Astrocyte (in vitro differentiated cells and primary cell): ENCODE data around the gene ARHGAP4. TPM values are rescaled to one million over a fixed set of nuclear protein-coding genes. Genes with fewer than 3 reads are reported as not detected.

ENCODE experiments used
- DNase-seq: peaks from one replicate; pipeline ENCODE4 v3.0.0-alpha.2; 2010; ENCODE audit warnings: low read depth
- FAIRE-seq: peaks from 2 replicates; lab custom pipeline; 2011; peaks lifted over from hg19 to GRCh38; lab: Jason Lieb, UNC
- H2AFZ ChIP-seq: 2 replicates; pipeline ENCODE4 v1.6.0; 2012; ENCODE audit warnings: low read depth, low read length, inconsistent platforms
- H3K27ac ChIP-seq: 2 replicates; pipeline ENCODE4 v1.5.1; 2011; ENCODE audit warnings: low read depth, low read length, inconsistent platforms
- H3K27me3 ChIP-seq: 2 replicates; pipeline ENCODE4 v1.6.0; 2011; ENCODE audit warnings: low read length, inconsistent platforms; ENCODE audit not compliant: insufficient read depth
- H3K36me3 ChIP-seq: 2 replicates; pipeline ENCODE4 v1.5.1; 2011; ENCODE audit warnings: low read length, inconsistent platforms; ENCODE audit not compliant: insufficient read depth
- H3K4me1 ChIP-seq: 2 replicates; pipeline ENCODE4 v1.5.1; 2011; ENCODE audit warnings: low read length, inconsistent platforms; ENCODE audit not compliant: insufficient read depth
- H3K4me2 ChIP-seq: 2 replicates; pipeline ENCODE4 v1.6.0; 2012; ENCODE audit warnings: low read length, inconsistent platforms
- H3K4me3 ChIP-seq: 2 replicates; pipeline ENCODE4 v1.5.1; 2011; ENCODE audit warnings: low read depth, mild to moderate bottlenecking, low read length, inconsistent platforms; ENCODE audit not compliant: insufficient read depth
- H3K79me2 ChIP-seq: 2 replicates; pipeline ENCODE4 v1.6.0; 2012; ENCODE audit warnings: mild to moderate bottlenecking, low read length, inconsistent platforms; ENCODE audit not compliant: insufficient read depth
- H3K9ac ChIP-seq: 2 replicates; pipeline ENCODE4 v1.6.0; 2012; ENCODE audit warnings: mild to moderate bottlenecking, low read length, inconsistent platforms
- H3K9me3 ChIP-seq: 2 replicates; pipeline ENCODE4 v1.5.1; 2012; ENCODE audit warnings: low read depth, mild to moderate bottlenecking, low read length, inconsistent platforms; ENCODE audit not compliant: insufficient read depth
- H4K20me1 ChIP-seq: 2 replicates; pipeline ENCODE4 v1.6.0; 2012; ENCODE audit warnings: low read length, inconsistent platforms; ENCODE audit not compliant: insufficient read depth
- H3K27ac Mint-ChIP-seq: one replicate; pipeline ENCODE4 v1.8.0; 2021; ENCODE audit warnings: mild to moderate bottlenecking, mixed read lengths; ENCODE audit not compliant: unreplicated experiment
- H3K27me3 Mint-ChIP-seq: one replicate; pipeline ENCODE4 v1.8.0; 2021; ENCODE audit warnings: low read depth, mixed read lengths; ENCODE audit not compliant: unreplicated experiment
- H3K36me3 Mint-ChIP-seq: one replicate; pipeline ENCODE4 v1.8.0; 2021; ENCODE audit warnings: low read depth, mixed read lengths; ENCODE audit not compliant: unreplicated experiment
- H3K4me1 Mint-ChIP-seq: one replicate; pipeline ENCODE4 v1.8.0; 2021; ENCODE audit warnings: low read depth, mixed read lengths; ENCODE audit not compliant: unreplicated experiment
- H3K4me3 Mint-ChIP-seq: one replicate; pipeline ENCODE4 v1.8.0; 2021; ENCODE audit warnings: mild to moderate bottlenecking, moderate library complexity, mixed read lengths; ENCODE audit not compliant: unreplicated experiment
- H3K9me3 Mint-ChIP-seq: one replicate; pipeline ENCODE4 v1.8.0; 2021; ENCODE audit warnings: mild to moderate bottlenecking, mixed read lengths; ENCODE audit not compliant: unreplicated experiment
- CTCF ChIP-seq: IDR thresholded peaks from 2 replicates; pipeline ENCODE4 v1.5.1; 2011; ENCODE audit warnings: low read depth, mild to moderate bottlenecking, inconsistent platforms, low read length, moderate library complexity; ENCODE audit not compliant: insufficient read depth
- EZH2 ChIP-seq: IDR thresholded peaks from 2 replicates; pipeline ENCODE4 v1.6.1; 2012; ENCODE audit warnings: mild to moderate bottlenecking, low read length, inconsistent platforms; ENCODE audit not compliant: insufficient read depth
- total RNA-seq: library from RNA; stranded (reverse); gene quantifications from 2 replicates; pipeline ENCODE4 v1.2.1, GENCODE V29; 2021

Gene ARHGAP4
- total RNA-seq, 1 donor from 2014 or later: 3.9 TPM

- H4K20me1 ChIP-seq: no peaks in the 10 kb centered on the region
- no peaks in the 10 kb centered on the region for H3K36me3 ChIP-seq
- H3K36me3 Mint-ChIP-seq: no peaks in the 10 kb centered on the region
- FAIRE-seq (no peak), DNase-seq (no peak)
- no peaks in the 10 kb centered on the region for H3K27me3 Mint-ChIP-seq
- H3K4me1 Mint-ChIP-seq: peaks cover 11% of the 10 kb centered on the region
- H2AFZ ChIP-seq: no peak overlapping the region
- H3K4me2 ChIP-seq: no peak overlapping the region
- no peak overlapping the region for H3K4me3 ChIP-seq
- no peaks in the 10 kb centered on the region for H3K79me2 ChIP-seq
- H3K27me3 ChIP-seq: peaks cover 3% of the 10 kb centered on the region
- TF ChIP-seq CTCF (no peak), EZH2 (no peak)
- H3K27ac ChIP-seq: no peak overlapping the region
- no peaks in the 10 kb centered on the region for H3K9me3 Mint-ChIP-seq
- H3K4me3 Mint-ChIP-seq: no peak overlapping the region
- no peak overlapping the region for H3K27ac Mint-ChIP-seq
- peaks cover 6% of the 10 kb centered on the region for H3K4me1 ChIP-seq
- H3K9me3 ChIP-seq: no peaks in the 10 kb centered on the region
- H3K9ac ChIP-seq: no peak overlapping the region
These were observed 28.2 kb downstream of the ARHGAP4 start for GRCh38 chrX:153897899-153898298.

GRCh38 chrX:153889123-153889522, 36.9 kb downstream of the ARHGAP4 start:
- Mint-ChIP-seq H3K27me3 (peaks cover 4% of the 10 kb centered on the region), H3K4me1 (peaks cover 9% of the 10 kb centered on the region), H3K9me3 (peaks cover 3% of the 10 kb centered on the region), H3K36me3 (no peaks in the 10 kb centered on the region), H3K27ac (no peak overlapping the region), H3K4me3 (no peak overlapping the region)
- H3K9ac ChIP-seq: no peak overlapping the region
- no peak overlapping the region for H3K4me2 ChIP-seq
- TF ChIP-seq CTCF (no peak), EZH2 (no peak)
- H3K9me3 ChIP-seq: no peaks in the 10 kb centered on the region
- FAIRE-seq: no peak
- no peak overlapping the region for H3K4me3 ChIP-seq
- H3K27ac ChIP-seq: no peak overlapping the region
- H4K20me1 ChIP-seq: no peaks in the 10 kb centered on the region
- no peak overlapping the region for H2AFZ ChIP-seq
- H3K27me3 ChIP-seq: peaks cover 10% of the 10 kb centered on the region
- no peak for DNase-seq
- H3K36me3 ChIP-seq: no peaks in the 10 kb centered on the region
- H3K4me1 ChIP-seq: no peaks in the 10 kb centered on the region
- no peaks in the 10 kb centered on the region for H3K79me2 ChIP-seq

GRCh38 chrX:153888344-153888743, 37.7 kb downstream of the ARHGAP4 start:
- no peak for FAIRE-seq
- no peaks in the 10 kb centered on the region for H3K79me2 ChIP-seq
- H3K9me3 Mint-ChIP-seq: peaks cover 3% of the 10 kb centered on the region

More at GRCh38 chrX:153888344-153888743, 37.7 kb downstream of the ARHGAP4 start:
- peaks cover 12% of the 10 kb centered on the region for H3K27me3 ChIP-seq
- H4K20me1 ChIP-seq: no peaks in the 10 kb centered on the region
- H3K4me2 ChIP-seq: no peak overlapping the region
- H3K4me1 ChIP-seq: no peaks in the 10 kb centered on the region
- no peak for DNase-seq
- Mint-ChIP-seq H3K27me3 (peaks cover 4% of the 10 kb centered on the region), H3K4me3 (no peak overlapping the region), H3K36me3 (no peaks in the 10 kb centered on the region), H3K4me1 (peaks cover 7% of the 10 kb centered on the region), H3K27ac (no peak overlapping the region)
- H3K27ac ChIP-seq: no peak overlapping the region
- TF ChIP-seq EZH2 (no peak), CTCF (no peak)
- no peak overlapping the region for H3K9ac ChIP-seq
- no peaks in the 10 kb centered on the region for H3K9me3 ChIP-seq
- H3K4me3 ChIP-seq: no peak overlapping the region
- no peaks in the 10 kb centered on the region for H3K36me3 ChIP-seq
- H2AFZ ChIP-seq: no peak overlapping the region
